Embryonic facial prominence (tissue), 1 donor: ENCODE data around the gene LILRA2.
"Not testable (repeated sequence)": the region's sequence is repeated elsewhere in the genome, so short reads cannot be mapped to it uniquely, and the experiment has no call there.

ENCODE experiments used
- DNase-seq: peaks from one replicate; pipeline ENCODE4 v3.0.0-alpha.2; 2016; ENCODE audit errors: extremely low spot score

The LILRA2 gene

GRCh38 chr19:54571715-54572615, 1.6 kb upstream of the LILRA2 start:
- DNase-seq, result not testable (repeated sequence)

GRCh38 chr19:54572696-54573311, 786 bp upstream of the LILRA2 start:
- DNase-seq, result no peak

- no peak for DNase-seq
Measured at GRCh38 chr19:54574051-54574450, 461 bp downstream of the LILRA2 start.

- DNase-seq, result no peak
Measured at GRCh38 chr19:54574527-54575056, 1.0 kb downstream of the LILRA2 start.

GRCh38 chr19:54575205-54575604, 1.6 kb downstream of the LILRA2 start:
- DNase-seq, result not testable (repeated sequence)

GRCh38 chr19:54576411-54576976, 2.9 kb downstream of the LILRA2 start:
- DNase-seq, result no peak

- DNase-seq, result no peak
Measured at GRCh38 chr19:54577334-54577733, 3.7 kb downstream of the LILRA2 start.

DNA sequence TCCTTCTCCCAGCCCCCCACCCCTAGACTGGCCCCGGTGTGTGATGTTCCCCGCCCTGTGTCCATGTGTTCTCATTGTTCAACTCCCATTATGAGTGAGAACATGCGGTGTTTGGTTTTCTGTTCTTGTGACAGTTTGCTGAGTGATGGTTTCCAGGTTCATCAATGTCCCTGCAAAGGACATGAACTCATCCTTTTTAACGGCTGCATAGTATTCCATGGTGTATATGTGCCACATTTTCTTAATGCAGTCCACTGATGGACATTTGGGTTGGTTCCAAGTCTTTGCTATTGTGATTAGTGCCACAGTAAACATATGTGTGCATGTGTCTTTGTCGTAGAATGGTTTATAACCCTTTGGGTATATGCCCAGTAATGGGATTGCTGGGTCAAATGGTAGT, 4.7 kb downstream of the LILRA2 start:
- DNase-seq, result not testable (repeated sequence)

- no peak for DNase-seq
Measured at GRCh38 chr19:54586397-54586796, 12.8 kb downstream of the LILRA2 start.

- DNase-seq, result no peak
Measured at GRCh38 chr19:54587026-54587425, 13.4 kb downstream of the LILRA2 start.

GRCh38 chr19:54593445-54593844, 19.9 kb downstream of the LILRA2 start, which contains the start of gene LILRA1:
Gene LILRA1 (plus strand): TSS chr19:54593632. CDS start chr19:54594245, 613 bp downstream.
- not testable (repeated sequence) for DNase-seq

DNA sequence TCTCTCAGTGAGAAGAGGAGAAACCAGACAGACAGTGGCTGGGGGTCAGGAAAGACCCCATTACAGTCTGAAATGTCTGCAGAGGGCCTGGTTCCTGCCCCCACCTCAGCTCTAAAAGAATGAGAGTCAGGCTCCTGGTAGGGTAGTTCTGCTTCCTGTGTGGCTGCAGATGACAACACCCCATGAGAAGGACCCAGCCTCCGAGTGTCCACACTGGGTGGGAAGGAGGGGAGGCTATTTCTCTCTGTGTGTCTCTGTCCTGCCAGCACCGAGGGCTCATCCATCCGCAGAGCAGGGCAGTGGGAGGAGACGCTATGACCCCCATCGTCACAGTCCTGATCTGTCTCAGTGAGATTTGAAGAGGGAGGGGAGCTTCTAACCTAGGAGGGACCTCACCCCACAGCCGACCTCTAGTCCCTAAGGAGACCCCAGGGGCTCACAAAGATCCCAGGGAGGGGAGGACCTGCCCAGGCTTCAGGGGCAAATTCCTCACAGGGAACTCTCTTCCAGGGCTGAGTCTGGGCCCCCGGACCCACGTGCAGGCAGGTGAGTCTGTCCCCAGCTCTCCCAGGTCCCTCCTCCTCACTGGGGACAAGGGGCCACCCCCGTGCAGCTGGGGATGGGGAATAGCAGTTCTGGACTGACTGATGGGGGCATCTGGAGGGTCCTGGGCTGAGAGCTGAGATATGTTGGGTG, 20.5 kb downstream of the LILRA2 start:
- not testable (repeated sequence) for DNase-seq

GRCh38 chr19:54594737-54595136, 21.1 kb downstream of the LILRA2 start:
- DNase-seq, result no peak

DNA sequence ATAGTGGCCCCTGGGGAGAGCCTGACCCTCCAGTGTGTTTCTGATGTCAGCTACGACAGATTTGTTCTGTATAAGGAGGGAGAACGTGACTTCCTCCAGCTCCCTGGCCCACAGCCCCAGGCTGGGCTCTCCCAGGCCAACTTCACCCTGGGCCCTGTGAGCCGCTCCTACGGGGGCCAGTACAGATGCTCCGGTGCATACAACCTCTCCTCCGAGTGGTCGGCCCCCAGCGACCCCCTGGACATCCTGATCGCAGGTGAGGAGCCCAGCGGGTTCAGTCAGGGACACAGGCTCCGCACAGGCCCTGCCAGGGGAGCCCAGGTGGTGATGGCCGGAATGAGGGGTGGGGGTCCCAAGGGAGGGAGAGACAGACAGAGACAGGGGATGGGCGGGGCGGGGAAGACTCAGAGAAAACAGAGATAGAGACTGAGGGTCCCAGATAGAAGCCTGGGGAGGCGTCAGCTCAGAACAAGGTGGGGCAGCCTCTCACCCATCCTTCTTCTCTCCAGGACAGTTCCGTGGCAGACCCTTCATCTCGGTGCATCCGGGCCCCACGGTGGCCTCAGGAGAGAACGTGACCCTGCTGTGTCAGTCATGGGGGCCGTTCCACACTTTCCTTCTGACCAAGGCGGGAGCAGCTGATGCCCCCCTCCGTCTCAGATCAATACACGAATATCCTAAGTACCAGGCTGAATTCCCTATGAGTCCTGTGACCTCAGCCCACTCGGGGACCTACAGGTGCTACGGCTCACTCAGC, 22.3 kb downstream of the LILRA2 start:
- not testable (repeated sequence) for DNase-seq

- DNase-seq, result no peak
Measured at GRCh38 chr19:54600212-54600611, 26.6 kb downstream of the LILRA2 start.

DNA sequence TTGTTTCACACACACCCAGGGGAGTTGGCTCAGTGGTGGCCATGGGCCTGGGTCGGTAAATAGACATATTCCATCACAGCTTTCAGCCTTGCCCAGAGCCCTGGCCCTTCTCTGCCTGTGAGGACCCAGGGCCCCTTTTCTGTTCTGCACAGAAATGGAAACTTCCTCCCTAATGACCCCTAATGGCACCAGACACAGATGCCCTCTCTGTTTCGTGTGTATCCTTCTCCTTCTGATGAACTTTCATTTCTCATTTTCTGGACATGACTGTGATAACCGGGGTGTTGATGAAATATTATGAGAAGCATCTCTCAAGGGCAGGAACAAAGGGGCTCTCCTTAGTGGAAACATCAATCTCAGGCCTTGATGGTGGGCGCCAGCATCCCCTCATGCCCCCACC, 32.6 kb downstream of the LILRA2 start:
- DNase-seq, result no peak

DNA sequence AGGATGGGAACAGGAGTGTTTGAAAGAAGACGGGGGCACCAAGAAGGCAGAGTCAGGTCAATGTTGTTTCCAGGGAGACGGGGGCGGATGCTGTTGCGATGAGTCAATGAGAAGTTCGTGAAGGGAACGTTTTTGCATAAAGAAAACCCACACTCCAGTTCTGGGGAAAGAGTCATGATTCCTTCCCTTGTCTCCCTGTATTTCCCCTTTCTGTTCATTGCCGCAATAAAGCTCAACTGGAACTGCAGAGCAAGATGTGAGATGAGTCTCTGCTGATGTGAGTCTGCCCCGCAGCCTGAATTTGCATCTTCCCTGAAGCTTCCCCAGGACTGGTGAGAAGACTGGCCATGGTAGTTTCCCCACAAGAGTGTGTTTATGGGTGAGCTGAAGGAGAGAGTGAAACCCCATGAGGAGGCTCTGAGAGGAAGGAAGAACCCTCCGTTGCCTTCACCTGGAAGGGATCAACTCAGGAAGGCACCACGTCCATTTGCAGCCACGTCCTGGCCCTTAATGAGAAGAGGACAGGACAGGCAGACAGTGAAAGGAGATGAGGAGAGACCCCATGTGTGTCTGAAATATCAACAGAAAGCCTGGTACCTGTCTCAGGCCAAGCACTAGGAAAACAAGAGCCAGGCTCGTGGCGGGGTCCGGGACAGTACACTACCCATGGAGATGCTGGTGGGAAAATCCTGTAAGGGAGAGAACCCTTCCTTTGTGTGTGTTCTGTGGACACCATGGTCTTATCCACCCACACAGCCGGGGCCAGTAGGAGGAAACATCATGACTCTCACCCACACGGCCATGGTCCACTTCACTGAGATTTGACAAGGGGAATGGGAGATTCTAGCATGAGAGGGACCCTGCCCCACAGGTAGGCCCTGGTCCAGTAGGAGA, 33.5 kb downstream of the LILRA2 start:
- no peak for DNase-seq

GRCh38 chr19:54607785-54608150, 34.2 kb downstream of the LILRA2 start:
- no peak for DNase-seq

DNA sequence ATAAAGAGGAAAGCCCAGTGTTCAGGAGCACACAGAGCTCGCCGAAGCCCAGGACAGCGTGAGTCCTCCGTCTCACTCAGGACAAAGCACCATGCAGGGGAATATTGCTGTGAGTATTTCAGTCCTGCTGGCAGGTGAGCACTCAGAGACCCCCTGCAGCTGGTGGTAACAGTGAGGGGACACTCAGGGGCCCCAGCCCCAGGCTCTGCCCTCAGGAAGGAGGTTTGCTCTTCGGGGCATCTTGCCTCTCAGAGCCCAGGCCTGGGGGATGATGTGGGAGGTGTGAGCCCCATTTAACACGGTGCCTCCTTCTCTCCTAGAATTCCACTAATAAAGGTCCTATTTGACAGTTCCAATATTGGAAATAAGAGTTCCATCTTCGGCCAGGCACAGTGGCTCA, 34.6 kb downstream of the LILRA2 start:
- no peak for DNase-seq

DNA sequence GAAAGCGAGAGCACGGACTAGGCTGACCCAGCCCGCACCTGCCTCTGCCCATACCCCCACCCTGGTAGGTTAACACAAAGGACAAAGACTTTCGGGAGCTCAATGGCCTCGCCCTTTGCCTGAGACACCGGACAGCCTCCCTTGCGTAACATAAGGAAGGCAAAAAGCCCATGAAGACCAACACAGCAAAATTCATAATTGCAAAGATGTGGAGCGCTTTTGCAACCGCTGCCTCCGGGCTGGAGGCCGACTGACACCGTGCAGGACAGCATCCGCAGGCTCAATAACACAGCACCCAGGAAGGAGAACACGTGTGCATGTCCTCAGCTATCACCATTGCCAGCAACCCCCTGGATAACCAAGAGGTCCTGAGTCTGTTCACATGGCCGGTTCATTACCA, 35.2 kb downstream of the LILRA2 start:
- no peak for DNase-seq
